Measurements from ENCODE around the gene SLC9A9.

SLC9A9 gene

DNA sequence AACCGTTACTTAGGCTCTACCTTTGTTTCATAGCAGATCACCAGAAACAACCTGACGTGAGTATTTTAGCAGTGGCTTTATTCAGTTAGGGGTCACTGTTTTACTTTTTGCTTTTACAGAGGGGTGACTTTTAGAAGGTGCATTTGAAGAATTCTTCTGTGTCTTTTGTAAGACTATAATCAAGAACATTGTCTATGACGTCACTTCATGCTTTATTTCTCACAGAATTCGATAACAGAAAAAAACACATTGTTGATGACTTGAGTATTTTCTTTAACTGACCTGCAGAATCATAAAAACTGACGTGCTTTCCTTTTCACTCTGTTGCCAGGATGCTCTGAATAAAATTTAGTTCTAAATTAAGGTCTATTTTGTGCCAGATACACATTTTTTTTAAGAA is 244.5 kb downstream of the SLC9A9 start:
- H3K9me3 Mint-ChIP-seq = no peaks in the 10 kb centered on the region
- H3K27me3 Mint-ChIP-seq = no peaks in the 10 kb centered on the region
- H3K4me3 Mint-ChIP-seq = no peak overlapping the region
- ATAC-seq (replicated peaks; ENCODE audit: extremely low read depth, poor library complexity, severe bottlenecking) = no peak
- no peak overlapping the region for H3K27ac Mint-ChIP-seq (ENCODE audit: low read depth)
- no peaks in the 10 kb centered on the region for H3K36me3 Mint-ChIP-seq (ENCODE audit: insufficient read depth)
- H3K4me1 Mint-ChIP-seq = no peaks in the 10 kb centered on the region
- DNase-seq (ENCODE audit: low spot score in 2 of 2) = no peak

DNA sequence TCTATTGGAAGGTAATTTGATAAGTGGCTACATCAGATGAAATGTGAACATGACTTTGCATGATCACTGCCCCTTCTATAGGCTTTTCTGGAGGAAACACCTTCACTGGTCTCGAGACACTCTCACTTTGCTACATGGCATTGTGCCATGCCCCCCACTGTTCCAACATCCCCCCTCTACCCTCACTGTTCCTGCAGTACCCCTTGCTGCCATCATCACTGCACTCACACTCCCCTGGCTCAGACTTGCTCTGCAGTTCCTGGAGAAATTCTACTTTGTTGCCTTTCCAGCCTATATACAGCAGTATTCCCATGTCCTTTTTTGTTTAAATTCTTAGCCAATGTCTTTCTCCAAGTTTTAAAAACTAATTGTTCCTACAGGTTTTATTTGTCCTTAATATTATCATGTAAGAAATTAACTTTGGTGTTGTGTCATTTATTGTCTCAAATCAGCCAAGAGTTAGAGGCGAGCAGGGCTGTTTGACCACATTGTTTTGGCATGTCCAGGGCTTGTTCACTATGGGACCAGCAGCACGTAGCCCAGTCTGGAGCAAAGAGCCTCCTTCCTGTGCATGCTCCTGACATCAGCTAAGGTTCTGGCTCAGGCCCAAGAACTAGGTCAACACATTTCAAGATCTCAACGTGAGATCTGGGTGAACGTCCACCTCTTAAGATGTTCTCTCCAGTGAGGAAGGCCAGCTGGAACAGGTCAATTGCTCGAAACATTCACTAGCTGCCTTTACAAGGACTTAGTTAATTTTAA is 246.4 kb downstream of the SLC9A9 start:
- H3K4me3 Mint-ChIP-seq = no peak overlapping the region
- H3K36me3 Mint-ChIP-seq (ENCODE audit: insufficient read depth) = no peaks in the 10 kb centered on the region
- H3K27ac Mint-ChIP-seq (ENCODE audit: low read depth) = no peak overlapping the region
- no peaks in the 10 kb centered on the region for H3K27me3 Mint-ChIP-seq
- ATAC-seq (replicated peaks; ENCODE audit: extremely low read depth, poor library complexity, severe bottlenecking) = no peak
- no peaks in the 10 kb centered on the region for H3K4me1 Mint-ChIP-seq
- no peak for DNase-seq (ENCODE audit: low spot score in 2 of 2)
- H3K9me3 Mint-ChIP-seq = no peaks in the 10 kb centered on the region

DNA sequence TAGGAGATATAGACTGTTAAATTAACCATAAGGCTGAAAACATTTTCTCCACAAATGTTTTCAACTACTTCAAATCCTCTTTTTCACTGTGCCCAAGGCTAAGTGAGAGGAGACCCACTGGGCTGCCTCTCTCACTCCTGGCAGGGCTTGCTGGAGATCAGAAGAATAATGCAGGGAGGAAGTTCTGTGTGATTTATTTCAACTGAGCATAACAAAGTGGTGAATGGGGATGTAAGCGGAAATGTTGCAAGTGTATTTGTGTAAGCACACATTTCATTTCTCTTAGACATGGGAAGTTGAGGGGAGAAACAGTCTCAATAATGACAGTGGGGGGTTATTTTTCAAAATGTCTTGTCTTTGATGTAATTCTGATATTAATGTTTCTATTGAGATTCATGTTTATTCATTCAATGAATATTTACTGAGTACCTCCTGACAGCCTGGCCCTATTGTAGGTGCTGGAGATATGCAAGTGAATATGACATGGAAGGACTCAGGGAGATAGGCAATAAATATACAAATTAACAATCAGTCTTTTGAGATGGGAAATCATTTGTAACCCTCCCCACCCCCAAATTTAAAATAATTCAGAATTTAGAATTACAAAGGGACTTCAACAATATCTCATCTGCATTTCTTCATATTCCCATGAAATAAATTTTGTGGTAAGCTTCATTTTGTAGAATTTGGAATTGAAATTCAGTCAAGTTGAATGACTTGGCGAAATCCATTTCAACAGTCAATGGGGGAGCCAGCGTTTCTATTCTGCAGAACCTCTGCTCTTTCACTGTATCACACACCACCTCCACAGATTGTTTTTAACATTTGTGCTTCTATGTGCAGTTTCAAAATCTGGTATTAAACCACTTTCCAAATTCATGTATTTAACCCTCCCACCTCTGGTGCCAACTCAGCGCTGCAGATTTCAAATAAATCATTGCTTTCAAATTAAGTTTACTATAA is 247.2 kb downstream of the SLC9A9 start:
- Mint-ChIP-seq H3K4me1 (no peaks in the 10 kb centered on the region), H3K36me3 (ENCODE audit: insufficient read depth) (no peaks in the 10 kb centered on the region), H3K9me3 (no peaks in the 10 kb centered on the region), H3K4me3 (no peak overlapping the region), H3K27ac (ENCODE audit: low read depth) (no peak overlapping the region), H3K27me3 (no peaks in the 10 kb centered on the region)
- DNase-seq (ENCODE audit: low spot score in 2 of 2) = no peak
- ATAC-seq (replicated peaks; ENCODE audit: extremely low read depth, poor library complexity, severe bottlenecking) = no peak

DNA sequence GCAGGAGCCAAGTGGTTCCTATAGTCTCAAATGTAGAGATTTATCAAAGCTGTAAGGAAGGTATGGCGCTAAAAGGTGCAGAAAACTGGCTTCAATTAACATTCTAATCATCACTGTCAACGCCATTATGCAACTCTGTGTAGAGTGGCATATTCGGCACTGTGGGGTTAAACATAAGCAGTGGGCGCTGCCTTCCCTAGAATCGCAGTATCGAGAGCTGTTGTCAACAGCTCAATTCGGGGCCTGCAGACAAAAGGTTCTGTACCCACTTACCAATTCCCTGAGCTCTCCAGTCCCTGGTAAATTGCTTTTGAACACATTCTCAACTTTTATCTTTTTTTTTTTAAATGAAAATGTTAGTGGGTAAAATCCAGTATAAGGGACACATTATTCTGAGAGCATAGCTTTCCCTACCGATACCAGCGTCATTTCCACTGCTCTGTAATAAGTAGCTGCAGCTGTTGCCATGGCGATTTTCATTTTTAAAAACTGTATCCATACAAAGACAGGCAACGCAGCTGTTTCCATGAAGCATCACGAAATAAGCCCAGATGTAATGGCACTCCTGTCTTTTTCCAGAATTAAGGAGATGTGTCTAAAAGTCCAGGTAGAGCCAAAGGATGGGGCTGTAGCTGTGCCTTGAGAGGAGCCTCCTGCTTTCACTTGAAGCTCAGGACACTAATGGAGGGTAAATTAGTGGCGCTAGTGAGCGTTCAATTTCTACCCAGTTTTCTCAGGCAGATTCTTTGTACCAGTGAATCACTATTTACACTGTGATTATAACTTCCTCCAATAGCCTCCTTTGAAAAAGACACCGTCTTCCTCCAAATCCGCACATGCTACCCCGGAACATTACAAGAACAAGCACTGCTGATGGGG is 250.3 kb downstream of the SLC9A9 start:
- H3K4me3 Mint-ChIP-seq = no peak overlapping the region
- H3K4me1 Mint-ChIP-seq = no peaks in the 10 kb centered on the region
- H3K9me3 Mint-ChIP-seq = no peaks in the 10 kb centered on the region
- no peaks in the 10 kb centered on the region for H3K27me3 Mint-ChIP-seq
- no peak overlapping the region for H3K27ac Mint-ChIP-seq (ENCODE audit: low read depth)
- ATAC-seq (replicated peaks; ENCODE audit: extremely low read depth, poor library complexity, severe bottlenecking) (no peak), DNase-seq (ENCODE audit: low spot score in 2 of 2) (no peak)
- H3K36me3 Mint-ChIP-seq (ENCODE audit: insufficient read depth) = no peaks in the 10 kb centered on the region

DNA sequence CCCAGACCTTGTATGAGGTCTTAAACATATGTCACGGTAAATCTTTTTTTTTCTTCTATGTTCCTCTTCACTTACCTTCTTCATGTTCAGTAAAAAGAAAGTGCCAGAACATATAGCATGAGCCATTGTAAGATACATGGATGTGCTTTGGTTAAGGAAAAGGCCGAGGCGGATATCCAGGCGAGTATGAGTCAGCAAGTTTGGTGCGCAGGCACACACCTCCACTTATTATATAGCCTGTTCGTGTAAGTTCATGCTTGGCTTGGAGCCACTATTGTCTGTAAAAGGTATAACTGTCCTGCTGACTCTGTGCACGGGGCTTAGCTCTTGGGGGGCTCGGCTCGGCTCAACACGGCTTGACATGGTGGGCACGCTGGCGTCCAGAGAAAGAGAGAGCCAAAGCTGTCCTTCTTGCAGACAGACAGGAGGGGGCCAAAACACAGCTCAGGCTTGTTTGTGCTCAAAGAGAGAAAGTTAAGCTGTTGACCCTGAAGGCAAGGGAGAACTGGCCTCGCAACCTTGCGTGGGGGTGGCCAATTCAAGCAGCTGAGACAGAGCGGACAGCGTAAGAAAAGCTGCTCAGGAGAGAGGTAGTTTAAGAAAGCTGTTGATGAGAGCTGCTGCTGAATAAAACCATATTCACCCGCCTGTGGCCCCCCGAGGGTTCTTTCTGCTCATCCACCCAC is 251.2 kb downstream of the SLC9A9 start:
- no peaks in the 10 kb centered on the region for H3K36me3 Mint-ChIP-seq (ENCODE audit: insufficient read depth)
- no peaks in the 10 kb centered on the region for H3K9me3 Mint-ChIP-seq
- no peak for DNase-seq (ENCODE audit: low spot score in 2 of 2)
- H3K27me3 Mint-ChIP-seq = no peaks in the 10 kb centered on the region
- H3K4me1 Mint-ChIP-seq = no peaks in the 10 kb centered on the region
- H3K4me3 Mint-ChIP-seq = no peak overlapping the region
- H3K27ac Mint-ChIP-seq (ENCODE audit: low read depth) = no peak overlapping the region
- no peak for ATAC-seq (replicated peaks; ENCODE audit: extremely low read depth, poor library complexity, severe bottlenecking)

DNA sequence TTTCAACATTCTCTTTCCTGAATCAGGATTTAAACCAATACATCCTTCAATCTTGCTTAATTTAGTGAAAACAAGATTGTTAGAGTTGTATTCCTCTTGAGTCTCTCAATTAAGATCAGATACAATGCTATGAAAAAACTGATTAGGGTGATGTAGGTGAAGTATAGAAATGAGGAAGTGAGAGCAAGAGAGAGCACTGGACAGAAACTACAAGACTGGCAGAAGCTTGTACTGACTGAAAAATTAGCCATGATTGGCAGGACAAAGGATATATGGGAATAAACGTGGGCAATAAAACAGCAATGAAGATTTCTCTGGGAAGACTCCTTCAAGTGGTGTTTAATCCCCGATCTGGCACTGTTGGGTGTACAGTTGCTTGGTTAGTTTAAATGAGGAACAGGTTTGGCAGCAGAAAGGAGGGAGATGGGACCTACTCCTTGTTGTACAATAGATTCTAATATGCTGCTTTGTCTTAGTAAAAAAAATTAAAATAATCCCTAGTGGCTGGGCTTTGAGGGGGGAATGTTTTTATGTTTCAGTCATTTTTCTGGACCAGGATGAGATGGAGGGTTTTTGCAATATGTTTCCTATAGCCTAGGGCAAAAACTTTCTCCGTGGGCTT is 252.7 kb downstream of the SLC9A9 start:
- ATAC-seq (replicated peaks; ENCODE audit: extremely low read depth, poor library complexity, severe bottlenecking) (no peak), DNase-seq (ENCODE audit: low spot score in 2 of 2) (no peak)
- Mint-ChIP-seq H3K4me1 (peaks cover 4% of the 10 kb centered on the region), H3K4me3 (no peak overlapping the region), H3K27me3 (no peaks in the 10 kb centered on the region), H3K9me3 (no peaks in the 10 kb centered on the region), H3K27ac (ENCODE audit: low read depth) (no peak overlapping the region), H3K36me3 (ENCODE audit: insufficient read depth) (no peaks in the 10 kb centered on the region)

DNA sequence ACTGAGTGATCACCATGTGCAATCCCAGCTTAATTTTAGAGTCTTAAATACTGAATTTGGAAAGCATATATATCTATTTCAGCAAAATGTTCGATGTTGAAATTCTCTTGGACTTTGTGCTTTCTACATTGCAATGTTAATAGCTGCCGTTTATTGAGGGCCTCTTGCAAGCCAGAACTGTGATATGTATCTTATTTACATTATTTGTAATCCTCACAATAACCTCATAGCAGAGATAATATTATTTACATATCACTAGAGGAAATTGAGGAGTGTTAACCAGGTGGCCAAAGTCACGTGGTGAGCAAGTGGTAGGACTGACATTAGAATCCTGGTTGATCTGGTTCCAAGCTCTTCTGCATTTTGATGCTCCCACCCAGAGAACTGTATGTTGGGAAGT is 254.1 kb downstream of the SLC9A9 start:
- Mint-ChIP-seq H3K27me3 (no peaks in the 10 kb centered on the region), H3K9me3 (no peaks in the 10 kb centered on the region), H3K4me1 (peaks cover 4% of the 10 kb centered on the region)

DNA sequence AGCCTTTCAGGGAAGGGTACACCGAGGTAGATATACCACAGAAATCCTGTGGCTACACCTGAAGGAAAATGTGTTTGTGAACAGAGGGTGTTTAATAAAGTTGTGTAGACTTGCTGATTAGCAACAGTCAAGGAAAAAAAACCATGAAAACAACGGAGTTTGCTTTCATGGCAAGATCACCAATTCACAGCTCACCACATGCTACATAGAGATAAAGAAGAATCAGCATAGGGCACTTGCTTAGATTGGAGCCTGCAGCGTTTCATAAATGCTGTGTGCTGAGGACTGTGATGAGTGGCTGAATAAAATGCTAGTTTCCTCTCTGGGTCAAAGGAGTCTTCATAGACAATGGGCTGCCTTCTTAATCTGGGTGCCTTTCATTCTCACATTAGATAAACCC is 257.6 kb downstream of the SLC9A9 start:
- Mint-ChIP-seq H3K9me3 (no peaks in the 10 kb centered on the region), H3K27me3 (no peaks in the 10 kb centered on the region), H3K36me3 (ENCODE audit: insufficient read depth) (no peaks in the 10 kb centered on the region), H3K4me3 (no peak overlapping the region), H3K4me1 (peaks cover 4% of the 10 kb centered on the region), H3K27ac (ENCODE audit: low read depth) (no peak overlapping the region)
- no peak for DNase-seq (ENCODE audit: low spot score in 2 of 2)
- ATAC-seq (replicated peaks; ENCODE audit: extremely low read depth, poor library complexity, severe bottlenecking) = no peak

More for the DNA sequence above, 254.1 kb downstream of the SLC9A9 start:
- DNase-seq (ENCODE audit: low spot score in 2 of 2) (no peak), ATAC-seq (replicated peaks; ENCODE audit: extremely low read depth, poor library complexity, severe bottlenecking) (no peak)
- H3K36me3 Mint-ChIP-seq (ENCODE audit: insufficient read depth) = no peaks in the 10 kb centered on the region
- no peak overlapping the region for H3K4me3 Mint-ChIP-seq
- H3K27ac Mint-ChIP-seq (ENCODE audit: low read depth) = no peak overlapping the region

DNA sequence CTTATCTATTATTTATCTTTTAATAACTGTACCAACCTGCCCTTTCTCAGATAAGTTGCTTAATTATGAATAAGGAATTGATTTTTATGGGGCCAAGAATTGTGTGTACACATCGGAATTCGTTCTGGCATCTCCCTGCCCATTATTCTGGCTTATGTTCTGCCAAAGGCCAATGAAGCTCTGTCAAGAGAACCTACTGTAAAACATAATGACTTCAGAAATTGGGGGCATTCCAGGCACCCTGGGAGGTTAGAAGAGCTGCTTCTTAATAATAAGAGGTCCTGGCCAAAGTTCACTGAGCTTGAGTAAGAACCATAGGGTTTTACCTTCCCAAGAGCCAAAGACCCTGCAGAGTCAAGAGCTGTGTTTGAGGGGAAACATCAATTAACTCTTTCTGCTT is 261.7 kb downstream of the SLC9A9 start:
- H3K27ac Mint-ChIP-seq (ENCODE audit: low read depth) = no peak overlapping the region

DNA sequence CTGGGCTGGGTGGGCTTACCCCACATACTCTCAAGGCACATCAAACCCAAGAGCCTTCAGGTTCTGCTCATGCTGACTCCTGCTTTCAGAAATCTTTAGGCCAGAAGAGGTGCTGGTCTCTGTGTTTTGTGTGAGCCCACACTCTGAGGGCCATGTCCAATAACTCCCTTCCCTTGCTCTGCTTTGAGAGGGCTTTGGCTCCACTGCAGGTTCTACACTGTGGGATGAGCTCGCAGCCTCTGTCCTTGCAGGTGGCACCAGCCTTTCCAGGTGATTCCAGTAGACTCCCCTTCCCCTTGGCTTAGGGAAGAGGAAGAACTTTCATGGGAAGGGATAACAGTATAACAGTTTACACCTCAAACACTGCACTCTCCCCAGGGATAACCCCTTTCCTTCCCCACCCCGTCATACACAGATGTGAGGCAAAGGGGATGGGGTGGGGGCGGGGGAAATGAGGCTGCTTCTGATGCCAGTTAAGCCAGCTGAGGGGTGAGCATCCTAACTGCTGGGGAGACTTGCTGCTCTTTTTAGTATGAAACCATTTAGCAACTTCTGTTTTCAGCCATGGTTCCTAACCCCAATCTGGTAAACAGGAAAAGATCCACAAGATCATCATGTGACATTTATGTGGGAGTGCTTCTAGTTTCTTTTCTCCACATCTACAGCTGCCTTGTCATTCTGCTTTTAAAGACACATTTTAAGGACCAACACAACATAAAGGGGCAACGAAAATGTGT is 262.4 kb downstream of the SLC9A9 start:
- Mint-ChIP-seq H3K27ac (ENCODE audit: low read depth) (no peak overlapping the region), H3K27me3 (no peaks in the 10 kb centered on the region), H3K9me3 (no peaks in the 10 kb centered on the region), H3K4me3 (no peak overlapping the region), H3K4me1 (peaks cover 5% of the 10 kb centered on the region), H3K36me3 (ENCODE audit: insufficient read depth) (no peaks in the 10 kb centered on the region)
- DNase-seq (ENCODE audit: low spot score in 2 of 2) (no peak), ATAC-seq (replicated peaks; ENCODE audit: extremely low read depth, poor library complexity, severe bottlenecking) (no peak)

More for the DNA sequence above, 261.7 kb downstream of the SLC9A9 start:
- ATAC-seq (replicated peaks; ENCODE audit: extremely low read depth, poor library complexity, severe bottlenecking) (no peak), DNase-seq (ENCODE audit: low spot score in 2 of 2) (no peak)
- Mint-ChIP-seq H3K9me3 (no peaks in the 10 kb centered on the region), H3K36me3 (ENCODE audit: insufficient read depth) (no peaks in the 10 kb centered on the region), H3K4me1 (peaks cover 5% of the 10 kb centered on the region), H3K27me3 (no peaks in the 10 kb centered on the region), H3K4me3 (no peak overlapping the region)

DNA sequence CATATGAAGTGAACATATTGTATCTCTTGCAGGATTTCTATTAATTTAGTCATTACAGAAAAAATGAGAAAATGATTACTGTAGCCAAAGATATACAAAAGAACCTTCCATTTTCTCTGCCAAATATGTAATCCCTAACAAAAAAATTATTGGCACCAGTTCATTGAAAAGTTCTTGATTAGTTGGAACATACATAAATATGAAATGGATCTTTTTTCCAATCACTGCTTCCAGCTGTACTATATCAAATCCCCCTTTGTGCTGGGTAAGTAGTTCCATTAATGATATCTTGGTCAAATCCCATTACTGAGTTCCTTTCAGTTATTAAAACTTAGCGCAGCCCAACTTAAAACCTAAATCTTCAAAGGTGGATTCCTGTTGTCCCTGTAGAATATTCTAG is 263.8 kb downstream of the SLC9A9 start:
- H3K27ac Mint-ChIP-seq (ENCODE audit: low read depth) = no peak overlapping the region
- H3K27me3 Mint-ChIP-seq = no peaks in the 10 kb centered on the region
- H3K9me3 Mint-ChIP-seq = no peaks in the 10 kb centered on the region
- ATAC-seq (replicated peaks; ENCODE audit: extremely low read depth, poor library complexity, severe bottlenecking) = no peak
- no peaks in the 10 kb centered on the region for H3K36me3 Mint-ChIP-seq (ENCODE audit: insufficient read depth)
- DNase-seq (ENCODE audit: low spot score in 2 of 2) = no peak
- no peak overlapping the region for H3K4me3 Mint-ChIP-seq
- peaks cover 5% of the 10 kb centered on the region for H3K4me1 Mint-ChIP-seq
